ENCODE data around the gene JAZF1.
A peak's percentile ranks its signal among the peaks of the same experiment; 100 is the strongest.

JAZF1 gene

DNA sequence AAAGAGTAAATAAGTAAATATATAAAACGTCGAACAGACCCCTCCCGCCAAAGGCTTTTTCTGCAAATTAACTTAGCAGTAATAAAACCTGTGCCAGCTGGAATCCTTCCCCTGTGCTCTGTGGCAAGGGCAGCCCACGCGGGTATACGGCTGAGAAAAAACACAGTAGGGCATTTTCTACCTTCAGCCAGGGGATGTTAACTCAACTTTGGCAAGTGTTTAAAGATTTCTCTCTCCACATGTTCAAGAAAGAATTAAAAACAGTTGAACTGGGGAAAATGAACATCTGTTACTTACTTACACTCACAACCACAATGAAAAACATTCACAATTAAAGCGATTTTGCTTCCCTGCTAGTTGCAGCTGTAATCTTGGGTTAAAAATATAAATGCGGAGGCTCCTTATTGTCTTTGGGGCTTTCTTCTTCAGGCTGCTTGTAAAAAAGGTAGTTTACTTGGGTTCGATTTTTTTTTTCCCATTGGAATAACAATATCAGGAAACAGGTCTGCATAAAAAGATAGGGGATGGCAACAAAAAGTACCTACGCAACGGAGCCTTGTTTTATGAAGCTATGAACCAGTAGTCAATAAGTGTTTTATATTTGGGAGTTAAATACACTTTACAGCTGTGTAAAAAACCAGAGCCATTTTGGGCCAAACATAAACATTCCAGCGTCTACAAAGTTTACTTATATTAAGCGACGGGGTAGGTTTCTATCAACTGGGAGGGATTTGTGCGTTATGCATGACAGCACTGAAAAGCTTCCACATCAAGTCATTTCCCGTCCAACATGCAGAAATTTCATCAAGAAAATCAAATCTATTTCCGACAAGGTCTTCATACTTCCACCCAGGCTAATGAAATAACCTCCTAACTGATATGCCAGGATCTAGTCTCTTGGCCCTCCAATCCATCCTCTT lies 308.0 kb downstream of the JAZF1 start:
- peak; percentile 30 for DNase-seq (ENCODE audit: low read depth)
- TF ChIP-seq, protein P1, sequence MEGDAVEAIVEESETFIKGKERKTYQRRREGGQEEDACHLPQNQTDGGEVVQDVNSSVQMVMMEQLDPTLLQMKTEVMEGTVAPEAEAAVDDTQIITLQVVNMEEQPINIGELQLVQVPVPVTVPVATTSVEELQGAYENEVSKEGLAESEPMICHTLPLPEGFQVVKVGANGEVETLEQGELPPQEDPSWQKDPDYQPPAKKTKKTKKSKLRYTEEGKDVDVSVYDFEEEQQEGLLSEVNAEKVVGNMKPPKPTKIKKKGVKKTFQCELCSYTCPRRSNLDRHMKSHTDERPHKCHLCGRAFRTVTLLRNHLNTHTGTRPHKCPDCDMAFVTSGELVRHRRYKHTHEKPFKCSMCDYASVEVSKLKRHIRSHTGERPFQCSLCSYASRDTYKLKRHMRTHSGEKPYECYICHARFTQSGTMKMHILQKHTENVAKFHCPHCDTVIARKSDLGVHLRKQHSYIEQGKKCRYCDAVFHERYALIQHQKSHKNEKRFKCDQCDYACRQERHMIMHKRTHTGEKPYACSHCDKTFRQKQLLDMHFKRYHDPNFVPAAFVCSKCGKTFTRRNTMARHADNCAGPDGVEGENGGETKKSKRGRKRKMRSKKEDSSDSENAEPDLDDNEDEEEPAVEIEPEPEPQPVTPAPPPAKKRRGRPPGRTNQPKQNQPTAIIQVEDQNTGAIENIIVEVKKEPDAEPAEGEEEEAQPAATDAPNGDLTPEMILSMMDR (conservative IDR thresholded peaks at IDR 0.05; ENCODE audit: low read depth, low read length) = no peak
- H3K4me3 ChIP-seq (ENCODE audit: low read depth, low read length) = no peak overlapping the region

DNA sequence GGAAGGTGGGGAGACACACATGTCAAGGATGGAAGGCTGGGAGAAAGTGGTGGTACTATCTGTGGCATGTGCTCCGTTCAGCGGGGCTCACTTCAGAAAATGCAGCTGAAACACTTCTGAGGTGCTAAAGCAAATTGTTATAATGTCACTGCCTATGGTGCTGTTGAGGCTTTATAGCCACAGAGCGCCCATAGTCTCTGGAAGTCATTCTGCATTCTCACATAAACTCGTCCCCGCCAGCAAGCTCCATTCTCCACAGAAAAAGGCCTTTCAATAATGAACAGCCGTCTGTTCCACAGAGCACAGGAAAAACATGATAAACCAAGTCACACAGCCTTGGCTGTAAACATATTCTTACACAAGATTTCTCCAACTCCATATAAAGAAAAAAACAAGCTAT lies 308.7 kb downstream of the JAZF1 start:
- H3K4me3 ChIP-seq (ENCODE audit: low read depth, low read length) = no peak overlapping the region
- DNase-seq (ENCODE audit: low read depth) = no peak
- TF ChIP-seq, protein P1 (conservative IDR thresholded peaks at IDR 0.05; ENCODE audit: low read depth, low read length) = no peak

GRCh38 chr7:27871086-27871485 lies 309.5 kb downstream of the JAZF1 start:
- no peak overlapping the region for H3K4me3 ChIP-seq (ENCODE audit: low read depth, low read length)
- DNase-seq (ENCODE audit: low read depth) = no peak
- TF ChIP-seq, protein P1 (conservative IDR thresholded peaks at IDR 0.05; ENCODE audit: low read depth, low read length) = no peak

GRCh38 chr7:27870595-27870994 lies 310.0 kb downstream of the JAZF1 start:
- TF ChIP-seq, protein P1 (conservative IDR thresholded peaks at IDR 0.05; ENCODE audit: low read depth, low read length) = no peak

DNA sequence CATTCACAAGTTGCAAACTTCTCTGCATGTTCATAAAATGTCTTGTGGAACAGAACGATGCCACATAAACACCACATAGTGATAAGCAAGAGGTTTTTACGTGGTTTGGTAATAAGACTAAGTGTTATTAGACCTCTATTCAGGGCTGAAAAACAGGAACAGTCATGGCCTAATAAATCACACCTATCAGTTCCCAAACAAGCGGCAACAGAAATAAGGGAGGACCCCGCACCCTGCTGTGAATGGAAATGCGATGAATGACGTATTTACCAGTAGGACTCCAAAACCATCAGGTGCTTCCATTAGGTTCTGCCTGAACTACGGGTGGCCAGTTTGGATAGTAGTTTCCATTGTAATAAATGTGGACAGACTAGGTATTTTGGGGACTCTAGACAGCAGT lies 311.5 kb downstream of the JAZF1 start:
- TF ChIP-seq, protein P1 (conservative IDR thresholded peaks at IDR 0.05; ENCODE audit: low read depth, low read length) = no peak
- H3K4me3 ChIP-seq (ENCODE audit: low read depth, low read length) = no peak overlapping the region
- DNase-seq (ENCODE audit: low read depth) = no peak

More at GRCh38 chr7:27870595-27870994, 310.0 kb downstream of the JAZF1 start:
- H3K4me3 ChIP-seq (ENCODE audit: low read depth, low read length) = no peak overlapping the region
- DNase-seq (ENCODE audit: low read depth) = no peak

- TF ChIP-seq, protein P1 (conservative IDR thresholded peaks at IDR 0.05; ENCODE audit: low read depth, low read length) = no peak
- no peak overlapping the region for H3K4me3 ChIP-seq (ENCODE audit: low read depth, low read length)
- peak; percentile 14 for DNase-seq (ENCODE audit: low read depth)
Observed at GRCh38 chr7:27868131-27868550, 312.5 kb downstream of the JAZF1 start.

All from choroid plexus epithelial cell (primary cell).